Measurements from ENCODE around the gene FLII. TPM values are rescaled to one million over a fixed set of nuclear protein-coding genes. Genes with fewer than 3 reads are reported as not detected.
A peak's percentile ranks its signal among the peaks of the same experiment; 100 is the strongest.

FLII gene
- total and polyA plus RNA-seq, 2 of the 13 experiments (the other 11 are each of a cell fraction or from before 2014, with no cell fraction given) = 130 to 303 TPM

DNA sequence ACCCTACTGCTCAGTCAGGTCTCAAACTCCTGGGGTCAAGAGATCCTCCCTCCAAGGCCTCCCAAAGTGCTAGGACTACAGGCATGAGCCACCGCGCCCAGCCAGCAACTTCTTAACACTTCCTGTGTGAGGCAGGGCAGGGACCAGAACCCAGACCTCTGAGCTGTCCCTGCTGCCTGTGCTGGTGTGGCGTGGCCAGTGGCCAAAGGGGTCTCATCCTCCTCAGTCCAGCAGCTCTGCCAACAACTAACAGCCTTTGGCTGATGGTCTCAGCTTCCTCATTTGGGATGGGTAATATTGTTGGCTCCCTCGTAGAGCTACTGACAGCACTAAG lies 34.5 kb downstream of the FLII start (continued):
- TF ChIP-seq, protein P1, sequence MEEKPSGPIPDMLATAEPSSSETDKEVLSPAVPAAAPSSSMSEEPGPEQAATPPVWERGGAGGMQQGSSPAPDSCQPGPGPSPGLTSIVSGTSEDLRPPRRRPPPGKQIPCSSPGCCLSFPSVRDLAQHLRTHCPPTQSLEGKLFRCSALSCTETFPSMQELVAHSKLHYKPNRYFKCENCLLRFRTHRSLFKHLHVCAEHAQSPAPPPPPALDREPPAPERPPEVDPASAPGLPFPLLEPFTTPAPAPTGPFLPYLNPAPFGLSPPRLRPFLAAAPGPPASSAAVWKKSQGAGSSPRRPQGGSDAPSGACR (CRISPR knock-in tag; IDR thresholded peaks at IDR 0.05) = 0 out of 2 replicates have a peak, but pooled peaks have one; percentile 37
- TF ChIP-seq SMARCE1 (IDR thresholded peaks at IDR 0.05; ENCODE audit: borderline replicate concordance) = no peak
- TF ChIP-seq XBP1 (CRISPR knock-in tag; IDR thresholded peaks at IDR 0.05) = no peak
- 0 out of 2 replicates have a peak, but pooled peaks have one; percentile 15 for TF ChIP-seq ZMYM4 (CRISPR knock-in tag; IDR thresholded peaks at IDR 0.05)

DNA sequence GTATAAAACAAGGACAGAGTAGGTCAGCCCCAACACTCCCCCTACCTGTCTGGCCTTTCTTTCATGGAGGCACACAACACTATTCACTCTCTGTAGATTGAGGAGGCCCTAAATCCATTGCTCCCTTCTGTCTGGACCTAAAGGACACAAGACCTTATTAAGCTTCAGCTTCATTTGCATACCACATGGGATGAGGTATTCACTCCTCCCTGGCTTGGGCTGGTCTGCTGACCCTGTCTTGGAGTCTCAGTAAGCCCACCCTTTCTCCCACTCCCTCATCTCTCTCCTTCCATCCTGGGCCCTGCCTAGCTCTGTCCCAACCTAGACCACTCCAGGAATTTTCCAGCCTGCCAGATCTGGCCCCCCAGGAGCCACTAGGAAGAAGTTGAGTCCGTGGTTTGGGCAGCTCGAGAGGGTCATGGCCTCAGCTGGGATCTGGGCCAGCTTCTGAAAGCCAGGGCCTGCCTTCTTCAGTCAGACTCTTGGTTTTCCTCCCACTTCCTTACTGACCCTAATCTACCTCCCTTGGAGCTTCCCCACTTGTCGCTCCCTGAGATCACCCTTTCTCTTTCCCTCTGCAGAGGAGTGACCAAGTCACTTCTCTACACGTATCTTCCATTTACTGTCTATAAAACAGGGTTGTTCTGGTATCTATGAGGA lies 39.7 kb downstream of the FLII start:
- ChIA-PET CTCF (ENCODE audit: low intra/inter-chr PET ratio, low total read pairs) (no interaction called here), POLR2A (interaction anchor here (1.5 kb wide), 1 partner anchor 35 kb away, joined by 3 read pairs; the partner anchor contains the start of gene ALKBH5)
- Histone ChIP-seq H3K4me1 (ENCODE audit: insufficient read depth, low read length) (peaks cover 7% of the 10 kb centered on the region), H3K9ac (ENCODE audit: insufficient read depth, low read depth, low read length) (no peak overlapping the region), H3K36me3 (replicated peaks in 1 of 2; ENCODE audit: control insufficient read depth in 1 of 2, insufficient read depth in 2 of 2, low read length in 2 of 2) (no peaks in the 10 kb centered on the region), H3K27ac (ENCODE audit: extremely low read length, insufficient read depth, low read length) (no peak overlapping the region), H3K27me3 (ENCODE audit: control insufficient read depth in 1 of 2, insufficient read depth in 2 of 2, low read length in 2 of 2) (peaks cover 0 to 3% of the 10 kb centered on the region in 2 experiments; a peak in 1 of 5 replicates), H3K79me2 (ENCODE audit: insufficient read depth, low read length) (no peaks in the 10 kb centered on the region), H2AFZ (ENCODE audit: low read length) (no peak overlapping the region), H4K20me1 (ENCODE audit: insufficient read depth, low read length) (no peaks in the 10 kb centered on the region), H3K4me3 (replicated peaks in 1 of 3; ENCODE audit: insufficient read depth in 1 of 3, low read depth in 2 of 3, low read length in 3 of 3) (no peak overlapping the region), H3K4me2 (ENCODE audit: low read depth, low read length) (no peak overlapping the region), H3K9me3 (ENCODE audit: low read length) (no peaks in the 10 kb centered on the region)
- no peak for TF ChIP-seq ONECUT2 (CRISPR knock-in tag; IDR thresholded peaks at IDR 0.05)
- TF ChIP-seq SRF (IDR thresholded peaks at IDR 0.05; ENCODE audit: low read depth, low read length) = no peak
- TF ChIP-seq, protein P2, sequence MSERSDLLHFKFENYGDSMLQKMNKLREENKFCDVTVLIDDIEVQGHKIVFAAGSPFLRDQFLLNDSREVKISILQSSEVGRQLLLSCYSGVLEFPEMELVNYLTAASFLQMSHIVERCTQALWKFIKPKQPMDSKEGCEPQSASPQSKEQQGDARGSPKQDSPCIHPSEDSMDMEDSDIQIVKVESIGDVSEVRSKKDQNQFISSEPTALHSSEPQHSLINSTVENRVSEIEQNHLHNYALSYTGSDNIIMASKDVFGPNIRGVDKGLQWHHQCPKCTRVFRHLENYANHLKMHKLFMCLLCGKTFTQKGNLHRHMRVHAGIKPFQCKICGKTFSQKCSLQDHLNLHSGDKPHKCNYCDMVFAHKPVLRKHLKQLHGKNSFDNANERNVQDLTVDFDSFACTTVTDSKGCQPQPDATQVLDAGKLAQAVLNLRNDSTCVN (CRISPR knock-in tag; IDR thresholded peaks at IDR 0.05; ENCODE audit: borderline replicate concordance) = no peak
- TF ChIP-seq NFRKB (IDR thresholded peaks at IDR 0.05) = no peak
- TF ChIP-seq NFYC (CRISPR knock-in tag; IDR thresholded peaks at IDR 0.05) = no peak
- TF ChIP-seq, protein P3, sequence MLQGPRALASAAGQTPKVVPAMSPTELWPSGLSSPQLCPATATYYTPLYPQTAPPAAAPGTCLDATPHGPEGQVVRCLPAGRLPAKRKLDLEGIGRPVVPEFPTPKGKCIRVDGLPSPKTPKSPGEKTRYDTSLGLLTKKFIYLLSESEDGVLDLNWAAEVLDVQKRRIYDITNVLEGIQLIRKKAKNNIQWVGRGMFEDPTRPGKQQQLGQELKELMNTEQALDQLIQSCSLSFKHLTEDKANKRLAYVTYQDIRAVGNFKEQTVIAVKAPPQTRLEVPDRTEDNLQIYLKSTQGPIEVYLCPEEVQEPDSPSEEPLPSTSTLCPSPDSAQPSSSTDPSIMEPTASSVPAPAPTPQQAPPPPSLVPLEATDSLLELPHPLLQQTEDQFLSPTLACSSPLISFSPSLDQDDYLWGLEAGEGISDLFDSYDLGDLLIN (CRISPR knock-in tag; IDR thresholded peaks at IDR 0.05; ENCODE audit: borderline replicate concordance) = no peak
- no peak for TF ChIP-seq SSRP1 (CRISPR knock-in tag; IDR thresholded peaks at IDR 0.05)
- no peak for TF ChIP-seq POLR2AphosphoS5 (IDR thresholded peaks at IDR 0.05; ENCODE audit: low read depth, low read length)
- TF ChIP-seq ZNF451 (CRISPR knock-in tag; IDR thresholded peaks at IDR 0.05) = no peak
- TF ChIP-seq DNMT3B (CRISPR knock-in tag; conservative IDR thresholded peaks at IDR 0.05) = no peak
- TF ChIP-seq ZNF672 (CRISPR knock-in tag; IDR thresholded peaks at IDR 0.05) = no peak
- TF ChIP-seq BRCA1 (CRISPR knock-in tag; IDR thresholded peaks at IDR 0.05) = no peak
- no peak for TF ChIP-seq RFX3 (CRISPR knock-in tag; IDR thresholded peaks at IDR 0.05)
- no peak for TF ChIP-seq ZNF446 (CRISPR knock-in tag; IDR thresholded peaks at IDR 0.05)
- no peak for FAIRE-seq
- intact Hi-C loops (cut with micrococcal nuclease; ENCODE audit: unreplicated experiment) (no loop called here), in situ Hi-C loops (cut with HindIII; ENCODE audit: extremely low pct_ligation_motif_present, low pct_unique_long_range_greater_than_20kb) (no loop called here)
- no TSS peak for BruUV-seq (replicated peaks)
- 27% methylated on average over 4 of the region's 4 CpGs for WGBS (ENCODE audit: low lambda C conversion rate)
- peak; percentile 15; the same call in 2 of the 3 replicates for ATAC-seq
- no peak for DNase-seq (ENCODE audit: low spot score)

Data from HepG2 (cell line).